Frontal cortex (tissue), 4 donors: ENCODE results near the gene TMIE. TPM values are rescaled to one million over a fixed set of nuclear protein-coding genes. Genes with fewer than 3 reads are reported as not detected.

Experiments
- DNase-seq, 2 donors: peaks; one replicate each; pipeline ENCODE4 v3.0.0; 2012; ENCODE audit warnings: low spot score in 2 of 2
- FAIRE-seq: peaks from 2 replicates; lab custom pipeline; 2012; peaks lifted over from hg19 to GRCh38; lab: Jason Lieb, UNC
- total RNA-seq: library from RNA; depleted of rRNA; stranded (reverse); fragments of >200 nt; gene quantifications from one replicate; pipeline ENCODE4 v1.2.3, GENCODE V29; 2014
- donor health status: control.
- donor health status: control.
- donor health status: control.

TMIE gene, protein sequence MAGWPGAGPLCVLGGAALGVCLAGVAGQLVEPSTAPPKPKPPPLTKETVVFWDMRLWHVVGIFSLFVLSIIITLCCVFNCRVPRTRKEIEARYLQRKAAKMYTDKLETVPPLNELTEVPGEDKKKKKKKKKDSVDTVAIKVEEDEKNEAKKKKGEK
- total RNA-seq = 1.2 TPM

DNA sequence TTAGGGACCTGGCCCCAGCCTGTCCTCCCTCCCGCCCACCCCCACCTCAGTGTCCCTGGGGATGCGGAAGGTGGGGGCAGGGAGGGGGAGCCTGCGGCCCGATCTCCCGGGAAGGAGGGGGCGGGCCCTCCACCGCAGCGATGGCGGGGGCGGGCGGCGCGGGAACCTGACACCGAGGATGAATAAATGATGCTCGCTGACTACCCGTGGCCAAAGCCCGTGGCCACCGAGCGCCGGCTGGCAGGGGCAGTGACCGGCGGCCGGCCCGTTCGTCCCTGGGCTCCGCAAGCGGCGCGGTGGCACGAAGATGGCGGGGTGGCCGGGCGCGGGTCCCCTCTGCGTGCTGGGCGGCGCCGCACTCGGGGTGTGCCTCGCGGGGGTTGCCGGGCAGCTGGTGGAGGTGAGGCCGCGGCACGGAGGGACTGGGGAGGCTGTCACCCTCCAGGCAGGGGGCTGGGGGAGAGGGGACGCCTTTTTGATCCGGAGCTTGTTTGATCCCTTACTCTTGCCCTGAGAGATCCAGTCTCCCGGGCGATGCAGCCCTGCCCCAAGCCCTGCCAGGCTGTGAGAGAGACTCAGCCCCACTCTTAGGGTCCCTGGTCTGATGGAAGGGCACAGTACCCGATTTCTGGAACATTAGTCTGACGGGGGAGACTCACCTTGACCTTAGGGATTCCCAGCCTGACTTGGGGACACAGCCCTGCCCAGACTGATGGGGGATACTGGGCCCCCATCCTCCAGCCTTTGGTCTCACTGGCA is at the start of gene TMIE:
TMIE (plus strand) TSS at position 212 of the 759 bp plus-strand sequence; CDS start at position 308, 96 bp downstream.
- peak in 1 of 2 donors; percentile 67 for DNase-seq
- no peak for FAIRE-seq

DNA sequence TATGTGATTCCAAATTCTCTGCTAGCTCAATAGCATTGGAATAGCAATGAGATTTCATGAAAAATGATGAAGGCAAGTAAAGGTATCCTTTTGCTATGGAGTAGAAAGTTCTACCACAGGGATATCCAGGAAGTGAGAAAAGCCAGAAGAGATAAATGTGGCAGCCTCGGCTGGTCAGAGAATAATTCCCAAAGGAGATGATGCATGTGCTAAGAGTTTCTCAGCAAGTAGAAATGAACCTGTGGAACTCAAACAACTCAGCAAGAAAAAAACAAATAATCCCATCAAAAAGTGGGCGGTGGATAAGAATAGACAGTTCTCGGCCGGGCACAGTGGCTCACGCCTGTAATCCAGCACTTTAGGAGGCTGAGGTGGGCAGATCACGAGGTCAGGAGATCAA is 45.9 kb upstream of the TMIE start:
- DNase-seq = no peak
- FAIRE-seq = no peak

DNA sequence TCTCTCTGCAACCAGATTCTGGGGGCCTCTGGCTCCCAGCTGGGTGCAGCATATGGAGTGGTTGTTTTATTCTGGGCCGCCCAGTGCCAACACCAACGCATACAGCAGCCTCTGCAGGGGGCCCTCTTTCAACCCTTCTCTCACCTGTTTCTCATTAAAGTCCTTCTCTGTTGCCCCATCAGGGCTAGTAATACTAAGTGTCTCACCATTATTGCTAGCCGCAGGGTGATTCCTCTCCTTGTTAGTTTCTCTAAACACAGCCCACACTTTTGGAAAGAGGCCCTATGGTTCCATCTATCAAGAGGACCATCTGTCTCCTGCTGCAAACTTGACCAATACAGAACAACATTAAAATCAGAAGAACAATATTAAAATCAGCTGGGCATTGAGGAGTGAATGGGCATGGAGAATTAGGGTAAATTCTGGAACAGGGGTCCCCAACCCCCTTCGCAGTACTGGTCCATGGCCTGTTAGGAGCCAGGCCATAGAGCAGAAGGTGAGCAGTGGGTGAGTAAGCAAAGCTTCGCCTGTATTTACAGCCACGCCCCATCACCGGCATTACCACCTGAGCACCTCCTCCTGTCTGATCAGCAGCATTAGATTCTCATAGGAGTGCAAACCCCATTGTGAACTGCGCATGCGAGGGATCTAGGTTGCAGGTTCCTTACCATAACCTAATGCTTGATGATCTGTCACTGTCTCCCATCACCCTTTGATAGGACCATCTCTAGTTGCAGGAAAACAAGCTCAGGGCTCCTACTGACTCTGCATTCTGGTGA is 44.2 kb upstream of the TMIE start:
- FAIRE-seq = no peak

DNA sequence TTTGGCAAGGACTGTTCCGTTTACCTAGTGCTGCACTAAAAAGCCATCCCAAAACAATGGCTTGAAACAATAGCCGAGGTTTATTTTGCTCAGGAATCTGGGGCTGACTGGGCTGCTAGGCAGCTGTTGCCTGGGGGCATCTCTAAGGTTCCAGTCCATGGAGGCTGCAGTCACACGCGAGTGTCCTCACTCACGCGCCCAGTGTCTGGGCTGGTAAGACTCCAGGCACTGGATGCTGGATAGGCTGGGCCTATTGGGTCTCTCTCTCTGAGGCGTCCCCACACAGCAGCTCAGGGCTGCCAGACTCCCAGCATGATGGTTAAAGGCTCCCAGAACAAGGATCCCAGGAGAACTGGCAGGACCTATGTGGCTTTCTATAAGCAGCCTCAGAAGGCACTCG is 41.9 kb upstream of the TMIE start:
- FAIRE-seq (no peak), DNase-seq (no peak)

More for the DNA sequence above, 44.2 kb upstream of the TMIE start:
- no peak for DNase-seq

DNA sequence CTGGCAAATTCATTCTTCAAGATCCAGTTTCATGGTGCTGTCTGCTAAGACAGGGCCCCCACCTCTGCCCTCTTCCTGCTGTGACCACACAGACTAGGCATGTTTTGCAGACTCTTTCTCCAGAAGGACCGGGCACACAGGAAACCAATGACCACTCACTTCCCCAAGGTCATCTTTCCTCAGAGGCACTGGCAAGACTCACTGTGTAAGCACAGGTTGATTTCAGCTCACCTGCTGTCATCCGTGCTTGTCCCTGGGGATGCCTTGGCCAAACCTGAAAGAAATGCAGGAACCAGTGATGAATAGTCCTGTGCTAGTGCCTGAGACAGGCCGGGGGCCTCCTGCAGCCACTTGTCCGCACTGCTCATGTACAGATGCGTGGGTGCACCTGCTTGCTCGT is 41.2 kb upstream of the TMIE start:
- FAIRE-seq (no peak), DNase-seq (no peak)

DNA sequence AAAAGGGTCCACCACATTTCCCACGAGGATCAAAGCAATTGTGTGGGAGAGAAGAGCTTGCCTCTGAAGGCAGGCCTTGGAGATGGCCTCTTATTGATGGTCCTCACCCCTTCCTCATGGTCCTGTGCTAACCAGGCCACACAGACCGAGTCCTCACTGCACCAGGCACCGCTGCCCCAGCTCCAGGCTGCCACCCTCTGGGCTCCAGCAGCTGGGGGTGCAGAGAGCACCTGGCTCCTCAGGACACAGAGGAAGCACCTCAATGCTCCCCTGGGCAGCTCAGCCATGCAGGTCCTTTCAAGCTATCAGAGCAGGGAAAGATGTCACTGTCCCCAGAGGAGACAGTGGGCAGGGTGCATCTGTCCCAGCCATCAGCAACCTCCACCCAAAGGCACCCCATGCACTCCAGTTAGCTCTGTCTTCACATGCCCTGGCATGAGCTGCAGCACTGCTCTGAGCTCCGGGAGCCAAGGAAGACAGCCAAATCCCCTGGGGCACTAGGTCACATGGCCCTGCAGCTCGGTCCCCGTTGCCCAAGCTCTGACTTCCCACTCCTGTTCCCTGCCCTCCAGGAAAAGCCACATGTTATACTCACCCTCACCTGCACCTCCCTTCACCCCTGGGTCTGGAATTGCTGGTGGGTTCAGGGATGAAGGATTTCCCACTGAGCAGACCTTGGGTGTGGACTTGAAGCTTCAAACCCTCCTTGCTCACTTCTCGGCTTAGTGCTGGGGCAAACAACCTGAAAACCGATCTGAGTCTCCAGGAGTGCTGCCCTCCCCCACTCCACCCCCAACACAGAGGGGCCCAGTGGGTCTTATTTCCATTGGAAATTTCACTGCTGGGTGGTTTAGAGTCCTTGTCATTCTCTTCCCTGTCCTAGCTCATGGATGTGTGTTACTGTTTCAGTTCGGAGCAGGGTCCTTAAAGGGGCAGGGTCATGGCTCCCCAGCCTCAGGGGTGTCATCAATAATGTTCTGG is 40.4 kb upstream of the TMIE start:
- FAIRE-seq (no peak), DNase-seq (peak in 1 of 2 donors; percentile 6)

DNA sequence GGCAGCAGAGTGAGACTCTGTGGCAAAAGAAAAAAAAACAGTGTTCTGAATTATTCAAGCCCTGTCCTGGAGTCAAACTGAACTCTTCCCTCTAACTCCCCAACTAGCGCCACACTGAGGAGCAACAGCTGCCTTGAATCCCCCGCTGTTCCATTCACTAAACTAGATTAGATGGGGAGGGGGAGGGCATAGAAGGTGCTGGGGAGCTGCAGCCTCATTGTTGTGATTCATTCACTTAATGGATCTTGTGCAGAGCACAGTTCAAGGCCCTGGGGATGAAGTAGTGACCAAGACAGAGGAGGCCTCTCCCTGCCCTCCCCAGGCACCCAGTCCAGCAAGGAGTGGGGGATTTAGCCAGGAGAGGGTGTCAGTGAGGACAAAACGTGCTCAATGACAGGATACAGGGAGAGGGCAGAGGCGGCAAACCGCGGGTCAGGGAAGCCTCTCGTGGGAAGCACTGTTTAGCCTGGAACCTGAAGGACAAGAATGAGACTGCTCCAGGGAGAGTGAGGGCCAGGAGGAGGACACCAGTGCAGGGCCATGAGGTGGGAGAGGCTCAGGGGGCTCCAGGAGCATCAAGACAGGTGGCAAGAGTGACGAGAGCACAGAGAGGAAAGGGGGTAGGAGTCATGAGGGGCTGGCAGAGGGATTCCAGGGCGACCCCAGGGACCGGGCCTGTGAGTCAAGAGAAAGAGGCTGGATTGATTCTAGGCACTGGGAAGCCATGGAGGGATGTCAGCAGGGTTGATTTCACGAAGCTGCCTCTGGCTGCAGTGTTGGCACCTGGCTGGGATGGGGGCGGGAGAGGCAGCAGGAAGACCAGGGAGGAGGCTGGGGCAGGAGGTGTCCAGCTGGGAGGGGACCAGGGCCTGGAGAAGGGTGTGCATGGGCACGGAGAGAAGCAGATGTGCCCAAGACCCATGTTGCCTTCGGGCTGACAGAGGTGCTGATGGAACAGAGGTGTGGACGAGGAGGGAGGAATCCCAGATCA is 39.1 kb upstream of the TMIE start:
- DNase-seq (no peak), FAIRE-seq (no peak)

DNA sequence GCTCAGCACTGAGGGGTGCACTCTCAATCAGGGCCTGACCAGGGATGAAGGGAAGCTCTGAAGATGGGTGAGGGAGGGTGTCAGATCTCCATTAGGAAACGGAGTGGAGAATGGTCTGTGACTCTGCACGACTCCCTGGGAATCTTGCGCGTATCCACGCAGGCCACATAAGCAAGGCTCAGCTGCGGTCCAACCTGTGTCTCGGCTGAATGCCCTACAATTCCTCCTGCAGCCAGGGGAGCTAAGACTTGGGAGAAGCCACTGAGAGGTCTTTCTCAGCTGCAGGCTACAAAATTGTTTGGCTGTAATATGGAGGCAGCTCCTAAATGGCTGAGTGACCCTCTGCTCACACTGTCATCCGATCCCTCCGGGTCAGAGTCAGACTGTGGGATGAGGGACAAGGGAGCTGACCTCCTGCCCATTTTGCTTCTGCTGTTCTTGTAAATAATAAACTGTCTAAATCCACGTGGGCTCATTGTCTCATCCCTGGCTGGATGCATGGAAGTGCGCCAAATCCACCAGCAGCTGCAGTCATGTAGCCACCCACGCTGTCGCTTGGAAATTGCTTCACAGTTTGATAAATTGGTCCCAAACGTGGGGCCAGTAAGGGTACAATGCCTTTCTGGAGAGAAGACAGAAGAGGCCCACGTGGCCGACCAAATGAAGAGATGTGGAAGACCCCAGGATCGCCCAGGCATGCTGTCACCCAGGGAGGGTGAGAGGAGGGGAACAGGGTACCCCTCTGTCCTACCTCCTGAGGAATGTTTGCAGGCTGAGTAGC is 38.2 kb upstream of the TMIE start:
- DNase-seq (peak; percentile 8 to 51), FAIRE-seq (no peak)

DNA sequence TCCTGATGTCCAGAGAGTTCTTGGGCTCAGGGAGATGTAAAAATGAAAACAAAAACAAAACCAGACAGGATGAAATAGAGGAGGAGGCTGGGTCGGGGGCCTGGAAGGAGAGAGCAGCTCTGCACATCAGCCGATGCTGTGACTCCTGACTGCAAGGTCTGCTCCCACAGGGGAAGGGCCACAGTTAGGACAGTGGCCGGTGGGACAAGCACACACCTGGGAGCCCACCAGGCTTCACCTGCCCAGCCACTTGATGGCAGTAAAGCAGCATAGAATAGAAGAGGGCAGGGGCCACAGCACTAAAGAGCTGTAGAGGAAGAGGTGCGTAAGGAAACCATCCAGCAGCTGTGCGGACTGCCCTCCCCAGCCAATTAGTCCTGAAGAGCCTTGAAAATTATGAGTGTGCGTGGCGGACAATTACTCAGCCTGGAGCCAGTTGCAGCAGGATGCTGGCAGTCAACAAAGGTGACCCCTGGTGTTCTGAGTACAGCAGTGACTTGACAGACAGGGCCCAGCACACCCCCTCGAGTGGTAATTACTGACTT is 37.5 kb upstream of the TMIE start:
- DNase-seq = peak in 1 of 2 donors; percentile 7
- no peak for FAIRE-seq

DNA sequence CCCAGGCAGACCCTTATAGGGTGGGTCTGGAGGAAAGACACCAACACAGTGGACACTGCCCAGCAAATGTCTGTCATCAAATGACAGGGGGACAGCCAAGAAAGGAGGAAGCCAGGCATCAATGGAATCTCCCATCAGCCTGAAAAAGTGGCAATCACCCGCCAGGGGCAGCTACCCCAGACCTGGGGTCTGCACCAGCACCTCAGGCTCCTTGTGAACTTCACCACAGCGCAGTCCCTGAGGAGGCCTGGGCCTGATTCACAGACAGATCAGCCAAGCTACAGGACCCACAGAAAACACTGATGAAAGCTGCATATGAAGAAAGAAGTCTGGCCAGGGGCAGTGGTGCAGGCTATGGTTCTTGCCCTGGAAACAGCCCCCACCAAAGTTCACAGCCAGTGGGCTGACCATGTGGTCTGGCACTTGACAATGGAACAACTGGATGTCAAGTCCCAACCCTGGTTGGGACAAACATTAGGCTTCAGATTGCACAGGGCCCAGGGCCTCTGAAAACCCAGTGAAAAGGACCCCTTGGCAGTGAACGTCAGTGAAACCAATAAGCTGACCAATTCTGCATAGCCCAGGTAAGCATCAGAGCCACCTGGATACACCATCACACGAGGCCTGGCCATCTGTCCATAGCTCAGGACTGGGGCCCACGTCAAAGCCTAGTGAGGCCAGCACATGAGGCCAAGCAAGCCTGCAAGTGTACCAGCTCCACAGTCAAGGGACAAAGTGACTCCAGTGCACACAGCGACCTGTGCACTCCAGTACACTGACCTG is 36.8 kb upstream of the TMIE start:
- no peak for FAIRE-seq

DNA sequence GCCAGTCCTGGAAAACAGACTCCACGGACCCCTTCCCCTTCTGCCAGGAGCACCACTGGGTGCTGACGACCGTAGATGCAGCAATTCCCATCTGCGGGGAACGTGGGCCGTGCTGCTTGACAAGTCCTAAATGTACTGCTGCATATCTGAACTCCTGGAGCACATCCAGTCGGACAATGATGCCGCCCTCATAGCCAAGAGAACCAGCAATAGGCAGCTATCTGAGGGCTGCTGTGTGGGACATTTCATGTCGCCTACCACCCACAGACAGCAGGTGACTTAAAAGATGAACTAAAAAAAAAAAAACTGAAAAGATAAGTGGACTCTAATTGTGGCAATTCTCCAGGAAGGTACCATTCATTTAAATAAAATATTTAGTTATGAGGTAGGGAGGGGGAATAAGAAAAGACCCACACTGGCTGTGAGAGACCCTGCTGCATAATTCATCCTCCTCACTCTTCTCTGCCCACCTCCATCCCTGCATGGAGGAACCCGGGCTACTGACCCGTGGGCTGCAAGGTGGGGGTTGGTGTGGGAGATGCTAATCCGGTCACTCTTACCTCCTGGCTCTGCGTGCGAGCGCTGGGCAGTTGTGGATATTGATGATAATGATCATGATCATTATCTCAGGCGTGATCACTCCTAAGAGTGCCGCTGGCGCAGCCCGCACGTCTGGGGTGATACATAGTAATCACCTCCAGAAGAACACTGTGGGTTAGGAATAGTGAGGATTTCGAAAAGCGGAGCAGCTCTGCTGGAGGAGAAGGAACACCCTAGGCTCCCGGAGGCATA is 36.0 kb upstream of the TMIE start:
- no peak for FAIRE-seq
- DNase-seq = peak in 1 of 2 donors; percentile 16

More for the DNA sequence above, 36.8 kb upstream of the TMIE start:
- DNase-seq = peak in 1 of 2 donors; percentile 12

DNA sequence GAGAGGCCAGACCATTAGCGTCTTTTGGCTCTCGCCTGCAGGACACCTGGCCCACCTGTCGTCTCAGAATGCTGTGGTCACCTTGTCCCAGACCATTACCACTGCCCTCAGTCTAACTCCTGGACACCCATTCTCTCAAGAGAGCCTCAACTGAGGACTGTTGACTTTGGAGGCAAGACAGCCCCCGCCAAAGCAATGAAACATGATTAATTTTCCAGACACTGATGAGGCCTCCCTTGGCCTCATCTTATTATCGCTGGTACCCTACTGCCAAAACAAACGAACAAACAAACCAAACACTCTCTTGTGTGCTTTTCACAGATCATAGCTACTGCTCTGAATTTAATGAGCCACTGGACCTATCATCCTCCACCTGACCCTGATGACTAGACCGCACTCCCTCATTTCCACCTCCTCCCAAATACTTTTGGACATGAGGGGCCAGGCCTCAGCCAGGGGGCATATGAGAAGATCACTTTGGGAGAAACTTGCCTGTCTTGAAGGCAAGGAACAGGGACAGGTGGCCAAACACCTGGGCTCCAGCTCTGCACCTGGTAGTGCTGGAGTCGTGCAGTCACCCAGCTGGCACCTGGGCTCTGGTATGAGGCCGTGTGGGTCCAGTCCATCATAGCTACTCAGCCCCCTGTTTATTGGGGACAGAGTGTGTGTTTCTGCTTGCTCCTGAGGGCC is 35.3 kb upstream of the TMIE start:
- no peak for FAIRE-seq
- peak in 1 of 2 donors; percentile 4 for DNase-seq

DNA sequence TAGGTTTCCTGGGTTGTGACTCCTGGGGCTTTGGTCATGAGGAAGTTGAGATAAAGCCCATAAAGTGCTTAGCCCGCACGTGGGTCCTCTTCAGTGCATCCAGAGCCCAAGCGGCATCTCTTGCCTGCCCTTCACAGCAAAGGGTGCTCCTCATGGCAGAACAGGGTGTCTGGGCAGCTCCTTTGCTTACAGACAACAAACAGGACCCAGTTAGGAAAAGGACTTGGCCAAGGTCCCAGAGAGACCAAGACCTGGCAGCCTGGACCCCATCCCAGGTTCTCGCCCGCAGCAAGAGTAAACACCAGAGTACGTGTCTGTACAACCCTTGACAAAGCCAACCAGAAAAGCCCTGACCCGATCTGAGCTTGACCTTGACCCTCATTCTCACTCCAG is 34.7 kb upstream of the TMIE start:
- FAIRE-seq (no peak), DNase-seq (peak; percentile 6 to 7)

DNA sequence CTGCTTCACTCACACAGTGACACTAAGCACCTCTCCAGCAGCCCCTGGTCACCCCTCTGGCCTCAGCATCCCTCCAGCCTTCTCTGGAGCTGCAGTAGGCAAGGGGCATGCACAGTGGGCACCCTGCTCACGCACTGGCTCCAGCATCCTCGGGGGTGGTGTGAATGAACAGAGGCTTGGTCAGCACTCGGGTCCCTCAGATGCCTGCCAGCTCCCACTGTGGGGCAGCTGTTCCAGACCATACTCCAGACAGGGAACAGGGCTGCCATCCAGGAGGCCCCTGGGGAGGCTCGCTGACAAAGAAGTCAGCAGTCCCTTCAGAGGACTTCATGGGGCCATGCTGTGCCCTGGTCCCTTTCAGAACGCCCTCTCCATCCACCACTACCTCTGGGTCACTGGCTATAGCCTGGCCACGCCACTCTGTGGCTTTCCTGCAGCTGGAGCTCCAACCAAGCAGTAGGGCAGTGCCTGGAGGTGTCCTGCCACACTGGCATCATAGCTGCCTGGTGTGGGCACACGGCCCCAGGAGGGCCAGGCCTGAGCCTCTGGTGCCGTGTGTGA is 34.1 kb upstream of the TMIE start:
- no peak for FAIRE-seq
- DNase-seq = peak in 1 of 2 donors; percentile 7

DNA sequence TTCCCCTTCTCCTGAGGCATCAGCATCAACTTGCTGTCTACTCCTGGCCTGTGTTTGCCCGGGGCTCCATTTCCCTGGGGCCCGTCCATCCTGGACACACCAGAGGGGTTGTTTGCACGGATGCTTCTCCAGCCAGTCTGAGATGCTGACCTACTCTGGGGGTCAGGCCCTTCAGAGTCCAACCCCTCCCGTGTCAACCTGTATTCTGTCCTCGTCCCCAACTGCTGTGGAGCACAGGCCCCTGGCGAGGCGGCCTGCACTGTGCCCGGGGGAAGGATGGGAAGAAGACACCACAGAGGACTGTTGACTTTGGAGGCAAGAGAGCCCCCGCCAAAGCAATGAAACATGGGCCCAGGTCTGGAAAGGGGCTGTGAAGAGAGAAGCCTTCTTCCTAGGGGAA is 33.5 kb upstream of the TMIE start:
- FAIRE-seq = no peak

More for the DNA sequence above, 33.5 kb upstream of the TMIE start:
- DNase-seq = no peak
